Germinal center (tissue), 1 donor: Measurements from ENCODE around the gene AOC1.
A peak's percentile ranks its signal among the peaks of the same experiment; 100 is the strongest.

Experiments
- DNase-seq: peaks from one replicate; pipeline ENCODE4 v3.0.0; 2012; ENCODE audit warnings: mixed read lengths, low spot score

Gene AOC1

DNA sequence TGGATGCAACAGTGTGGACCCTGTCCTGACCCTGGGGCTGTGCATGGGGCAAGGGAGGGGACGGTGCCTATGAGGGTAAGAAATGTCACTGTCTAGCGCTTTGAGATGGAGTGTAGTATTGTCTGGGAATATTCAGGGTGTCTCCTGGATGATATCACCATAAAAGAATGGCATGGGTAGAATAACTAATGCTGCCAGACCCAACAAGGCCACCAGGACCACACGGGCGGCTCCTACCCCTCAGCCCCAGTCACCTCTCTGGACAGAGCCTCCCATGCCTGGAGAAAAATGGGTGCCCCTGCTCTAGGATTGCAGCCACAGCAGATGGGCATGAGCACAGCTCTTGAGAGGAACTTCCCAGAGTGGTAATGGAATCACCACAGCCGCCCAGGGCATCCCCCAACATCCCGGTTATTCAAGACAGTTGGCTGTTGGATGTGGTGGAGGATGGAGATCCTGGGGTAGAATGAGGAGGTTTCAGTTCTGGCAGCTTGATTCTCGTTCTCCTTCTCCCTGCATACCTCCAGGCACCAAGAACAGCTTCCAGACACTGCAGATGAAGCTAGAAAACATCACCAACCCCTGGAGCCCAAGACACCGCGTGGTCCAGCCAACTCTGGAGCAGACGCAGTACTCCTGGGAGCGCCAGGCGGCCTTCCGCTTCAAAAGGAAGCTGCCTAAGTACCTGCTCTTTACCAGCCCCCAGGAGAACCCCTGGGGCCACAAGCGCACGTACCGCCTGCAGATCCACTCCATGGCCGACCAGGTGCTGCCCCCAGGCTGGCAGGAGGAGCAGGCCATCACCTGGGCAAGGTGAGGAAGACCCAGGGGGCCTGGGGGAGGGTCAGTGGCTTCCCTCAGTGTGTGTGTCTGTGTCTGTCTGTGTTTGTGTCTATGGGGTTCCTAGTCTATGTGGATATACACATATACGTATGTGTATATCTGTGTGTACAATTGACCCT lies 6.2 kb downstream of the AOC1 start:
- DNase-seq: no peak

GRCh38 chr7:150860291-150860977 lies 8.1 kb downstream of the AOC1 start:
- DNase-seq: no peak

- DNase-seq: no peak
These were observed 8.6 kb downstream of the AOC1 start for GRCh38 chr7:150860978-150861295.

- no peak for DNase-seq
These were observed 10.0 kb downstream of the AOC1 start for GRCh38 chr7:150862356-150862755.

- no peak for DNase-seq
These were observed 11.6 kb downstream of the AOC1 start for GRCh38 chr7:150863946-150864345.

DNA sequence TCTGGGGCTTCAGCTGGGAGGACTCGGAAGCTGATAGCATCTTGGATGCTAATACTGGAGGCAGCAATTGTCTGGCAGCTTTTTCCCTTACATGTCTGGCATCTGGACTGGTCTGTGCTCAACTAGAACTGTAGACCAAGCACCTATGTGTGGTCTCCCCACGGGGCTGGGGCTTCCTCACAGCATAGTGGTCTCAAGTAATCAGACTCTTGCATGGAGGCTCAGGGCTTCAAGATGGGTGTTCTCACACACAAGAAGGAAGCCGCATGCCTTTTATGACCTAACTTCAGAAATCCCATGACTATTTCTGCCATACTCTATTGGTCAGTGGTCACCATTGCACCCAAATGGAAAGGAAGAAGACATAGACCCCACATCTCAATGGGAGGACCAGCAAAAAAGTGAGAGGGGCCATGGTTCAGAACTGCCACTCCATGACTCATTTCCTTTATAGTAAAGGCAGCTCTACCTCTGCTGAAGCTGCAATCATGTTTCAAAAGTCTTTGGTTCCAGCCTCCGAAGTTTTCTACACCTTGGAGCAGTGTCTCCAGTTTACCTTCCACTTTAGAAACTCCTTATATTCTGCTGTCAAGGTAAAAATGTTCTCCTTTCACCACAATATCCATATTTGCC lies 14.7 kb downstream of the AOC1 start:
- DNase-seq: no peak

DNA sequence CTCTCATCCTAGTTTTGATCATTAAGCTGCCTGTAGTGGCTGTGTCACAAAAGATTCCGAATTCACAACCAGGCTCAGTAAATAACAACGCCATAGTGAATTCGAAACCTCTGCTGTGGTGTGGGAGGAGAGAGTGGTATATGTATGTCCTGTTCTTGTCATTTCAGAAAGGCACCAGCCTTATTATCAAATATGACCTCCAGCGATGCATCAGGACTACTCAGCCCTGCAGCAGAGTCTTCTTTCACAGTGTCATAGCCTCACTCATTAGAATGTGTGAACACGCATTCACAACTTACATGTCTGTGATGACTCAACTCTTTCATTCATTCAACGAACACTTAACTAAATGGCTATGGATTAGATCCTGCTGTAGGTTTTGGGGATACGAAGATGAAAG lies 15.3 kb downstream of the AOC1 start:
- DNase-seq: no peak

DNA sequence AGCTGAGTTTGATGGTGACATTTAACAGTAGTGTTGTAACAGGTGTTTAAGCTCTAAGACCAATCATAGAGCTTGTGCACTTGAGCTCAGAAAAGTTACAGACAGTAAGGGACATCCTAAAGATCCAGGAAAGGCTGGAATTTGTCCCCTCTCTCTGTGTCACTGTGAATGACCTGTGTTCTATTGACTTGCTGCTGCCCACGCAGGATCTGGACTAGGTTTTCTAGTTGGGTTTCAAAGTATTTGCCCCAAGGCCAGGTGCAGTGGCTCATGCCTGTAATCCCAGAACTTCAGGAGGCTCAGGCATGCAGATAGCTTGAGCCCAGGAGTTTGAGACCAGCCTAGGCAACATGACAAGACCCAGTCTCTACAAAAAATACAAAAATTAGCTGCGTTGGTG lies 17.1 kb downstream of the AOC1 start:
- DNase-seq: no peak

GRCh38 chr7:150871601-150872000 lies 19.3 kb downstream of the AOC1 start:
- no peak for DNase-seq

GRCh38 chr7:150874401-150875198 lies 22.3 kb downstream of the AOC1 start:
- no peak for DNase-seq

- DNase-seq: peak; percentile 43
These were observed 23.5 kb downstream of the AOC1 start for GRCh38 chr7:150875791-150876190.

- DNase-seq: peak; percentile 84
These were observed 24.7 kb downstream of the AOC1 start for GRCh38 chr7:150876817-150877526.

GRCh38 chr7:150877536-150877935 lies 25.2 kb downstream of the AOC1 start:
- no peak for DNase-seq

DNA sequence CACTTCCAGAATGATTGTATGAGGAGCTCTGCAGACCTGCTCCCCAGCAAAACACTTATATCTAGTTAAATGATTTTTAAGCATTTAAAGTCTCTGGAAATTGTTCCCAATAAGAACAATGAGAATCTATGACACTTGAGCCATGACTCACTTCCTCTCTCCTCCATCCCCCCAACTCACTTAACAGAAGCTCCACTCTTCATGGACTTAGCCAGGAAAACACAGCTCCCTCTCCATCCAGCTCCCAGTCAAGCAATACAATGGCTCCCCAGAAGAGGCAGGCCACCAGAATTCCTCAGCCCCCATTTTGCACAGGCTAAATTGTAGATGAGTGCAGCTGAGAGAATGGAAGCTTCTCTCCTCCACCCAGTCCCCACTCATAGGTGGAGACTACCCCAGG lies 27.0 kb downstream of the AOC1 start:
- no peak for DNase-seq

DNA sequence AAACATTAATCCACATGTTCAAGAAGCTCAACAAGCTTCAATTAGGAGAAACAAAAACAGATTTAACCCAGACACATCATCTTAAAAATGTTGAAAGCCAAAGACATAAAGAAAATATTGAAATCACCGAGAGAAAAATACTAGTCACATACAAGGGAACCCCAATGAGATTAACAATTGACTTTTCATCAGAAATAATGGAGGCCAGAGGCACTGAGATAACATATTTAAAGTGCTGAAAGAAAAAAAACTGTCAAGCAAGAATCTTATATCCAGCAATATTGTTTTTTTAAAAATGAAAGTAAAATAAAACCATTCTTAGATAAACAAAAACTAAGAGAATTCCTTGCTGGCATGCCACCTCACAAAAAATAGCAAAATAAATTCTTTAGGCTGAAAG lies 28.9 kb downstream of the AOC1 start:
- no peak for DNase-seq

DNA sequence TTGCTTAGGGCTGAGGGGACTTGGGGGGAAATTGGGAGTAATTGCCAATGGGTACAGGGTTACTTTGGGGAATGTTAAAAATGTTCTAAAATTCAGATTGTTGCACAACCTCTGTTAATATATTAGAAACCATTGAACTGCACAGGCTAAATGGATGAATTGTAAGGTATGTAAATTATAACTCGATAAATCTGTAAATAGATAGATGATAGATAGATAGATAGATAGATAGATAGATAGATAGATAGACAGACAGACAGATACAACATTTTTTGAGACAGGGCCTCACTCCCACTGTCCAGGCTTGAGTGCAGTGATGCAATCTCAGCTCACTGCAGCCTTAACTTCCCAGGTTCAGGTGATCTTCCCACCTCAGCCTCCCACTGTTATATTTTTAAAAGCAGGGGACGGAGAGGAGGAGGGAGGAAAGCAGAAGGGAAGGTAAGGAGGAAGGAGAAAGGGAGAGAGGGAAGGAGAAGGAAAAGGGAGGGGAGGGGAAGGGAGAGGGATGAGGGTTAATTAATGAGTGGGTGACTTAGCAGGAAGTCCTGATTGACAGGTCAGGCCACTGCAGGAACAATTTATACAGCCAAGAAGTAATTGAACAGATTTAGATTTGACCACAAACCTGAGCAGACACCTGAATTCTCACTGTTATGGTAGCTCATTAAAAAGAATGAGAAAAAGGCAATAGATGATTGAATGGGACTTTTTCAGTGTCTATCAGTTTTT lies 38.7 kb downstream of the AOC1 start:
- DNase-seq: no peak

- peak; percentile 51 for DNase-seq
These were observed 39.4 kb downstream of the AOC1 start for GRCh38 chr7:150891740-150892139.

DNA sequence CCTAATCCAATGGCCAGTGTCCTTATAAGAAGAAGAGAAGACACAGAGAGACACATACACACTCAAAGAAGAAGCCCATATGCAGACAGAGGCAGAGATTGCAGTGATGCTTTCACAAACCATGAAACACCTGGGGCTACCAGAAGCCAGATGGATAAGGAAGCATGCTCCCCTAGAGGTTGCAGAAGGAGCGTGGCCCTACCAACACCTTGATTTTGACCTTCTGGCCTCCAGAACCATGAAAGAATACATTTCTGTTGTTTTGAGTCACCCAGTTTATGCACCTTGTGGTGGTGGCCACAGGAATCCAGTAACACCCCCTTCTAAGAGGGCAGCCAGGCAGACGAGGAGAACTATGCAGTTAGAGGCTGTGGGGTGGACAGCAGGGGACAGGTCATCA lies 43.5 kb downstream of the AOC1 start:
- no peak for DNase-seq

DNA sequence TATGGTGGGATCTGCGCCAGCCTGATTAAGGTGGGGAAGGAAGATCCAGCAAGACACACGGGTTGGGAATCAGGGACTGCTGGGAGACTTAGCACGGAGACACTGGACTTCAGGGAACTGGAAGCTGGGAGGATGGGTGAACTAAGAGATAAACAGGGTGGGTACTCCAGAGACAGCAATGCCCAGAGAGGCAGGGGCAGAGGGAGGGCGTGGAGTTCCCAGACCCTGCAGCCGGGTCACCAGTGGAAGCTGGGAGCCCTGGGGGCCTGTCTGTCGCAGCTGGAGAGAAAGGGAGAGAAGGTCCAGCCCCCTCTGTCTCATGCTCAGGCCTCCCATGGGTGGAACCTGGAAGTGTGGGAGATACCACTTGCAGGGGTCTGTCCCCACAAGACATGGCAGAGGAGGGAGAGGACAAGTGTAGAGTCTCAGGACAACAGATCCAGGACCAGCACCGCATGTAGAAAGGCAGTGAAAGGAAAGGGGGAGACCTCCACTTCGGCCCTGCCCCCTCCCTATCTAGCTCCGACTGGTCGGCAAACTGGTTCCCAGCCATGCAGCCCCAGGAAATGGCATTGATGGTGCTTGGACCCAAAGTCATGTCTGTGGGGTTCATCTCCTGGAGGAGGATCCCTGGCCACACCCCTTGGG lies 44.4 kb downstream of the AOC1 start:
- no peak for DNase-seq
